HCT116 (cell line): ENCODE results near the gene NCKAP5.

Experiments
- ATF3 ChIP-seq: IDR thresholded peaks from 2 replicates; pipeline ENCODE4 v1.6.1; 2012
- CBX3 ChIP-seq: IDR thresholded peaks from 2 replicates; pipeline ENCODE4 v1.6.1; 2012; ENCODE audit warnings: low read depth
- CTCF ChIP-seq, 3 experiments: fragments of 200-600 bp in 1 of 3; sonication (generic) in 1 of 3; IDR thresholded peaks in 2 of 3; conservative IDR thresholded peaks in 1 of 3; 2 replicates each; pipeline ENCODE4 v1.5.1; 2012 to 2017; ENCODE audit warnings: low read depth in 2 of 3, low read length in 2 of 3, antibody characterized with exemption in 1 of 3, borderline replicate concordance in 1 of 3, control low read depth in 1 of 3, mild to moderate bottlenecking in 1 of 3, mixed read lengths in 1 of 3, mixed run types in 1 of 3, moderate library complexity in 1 of 3; ENCODE audit not compliant: insufficient read depth in 1 of 3
- EGR1 ChIP-seq: IDR thresholded peaks from 2 replicates; pipeline ENCODE4 v1.6.1; 2012; ENCODE audit warnings: low read depth
- EZH2 ChIP-seq: fragments of 200-600 bp; sonication (generic); IDR thresholded peaks from 2 replicates; pipeline ENCODE4 v1.6.1; 2017; ENCODE audit warnings: antibody characterized with exemption, mixed run types
- JUND ChIP-seq: IDR thresholded peaks from 2 replicates; pipeline ENCODE4 v1.6.1; 2012
- POLR2AphosphoS5 ChIP-seq: IDR thresholded peaks from 2 replicates; pipeline ENCODE4 v1.6.1; 2011; ENCODE audit warnings: mild to moderate bottlenecking, low read depth, low read length, moderate library complexity
- RAD21 ChIP-seq: IDR thresholded peaks from 2 replicates; pipeline ENCODE4 v1.6.1; 2012; ENCODE audit warnings: low read depth, mild to moderate bottlenecking
- SIN3A ChIP-seq: IDR thresholded peaks from 2 replicates; pipeline ENCODE4 v1.6.1; 2012; ENCODE audit warnings: low read depth
- YY1 ChIP-seq: IDR thresholded peaks from 2 replicates; pipeline ENCODE4 v1.6.1; 2011; ENCODE audit warnings: low read length, low read depth, moderate library complexity, mild to moderate bottlenecking; ENCODE audit not compliant: insufficient replicate concordance; ENCODE audit errors: extremely low read depth
- ZNF274 ChIP-seq: fragments of 200-500 bp; sonication (Bioruptor generic); IDR thresholded peaks from 2 replicates; pipeline ENCODE4 v1.6.1; 2014; ENCODE audit warnings: mild to moderate bottlenecking, low read depth, low read length, inconsistent platforms

- TF ChIP-seq POLR2AphosphoS5 (no peak), ZNF274 (no peak), RAD21 (no peak), YY1 (no peak), CBX3 (no peak), CTCF (IDR thresholded peaks at IDR 0.05 in 2 of 3, conservative IDR thresholded peaks at IDR 0.05 in 1 of 3; ENCODE audit: borderline replicate concordance in 1 of 3, insufficient read depth in 1 of 3, low read depth in 2 of 3, low read length in 2 of 3) (no peak), SIN3A (no peak), JUND (no peak), EGR1 (no peak), ATF3 (no peak), EZH2 (no peak)
Measured at GRCh38 chr2:133085646-133086045, 482.6 kb downstream of the NCKAP5 start.
